HEK293T (cell line): ENCODE results near the gene PSMG2.
"Not testable (repeated sequence)": the region's sequence is repeated elsewhere in the genome, so short reads cannot be mapped to it uniquely, and the experiment has no call there.

ENCODE experiments used
- BHLHE40 ChIP-seq: fragments of 450-650 bp; IDR thresholded peaks from 2 replicates; pipeline ENCODE4 v1.6.1; 2016; ENCODE audit warnings: mild to moderate bottlenecking, moderate library complexity, borderline replicate concordance
- CTBP1 ChIP-seq: fragments of 450-650 bp; IDR thresholded peaks from 2 replicates; pipeline ENCODE4 v1.6.1; 2016; ENCODE audit warnings: borderline replicate concordance
- ELF4 ChIP-seq: fragments of 450-650 bp; IDR thresholded peaks from 2 replicates; pipeline ENCODE4 v1.6.1; 2017; ENCODE audit warnings: antibody characterized with exemption
- FOXA1 ChIP-seq: fragments of 450-650 bp; IDR thresholded peaks from 2 replicates; pipeline ENCODE4 v1.6.1; 2016; ENCODE audit warnings: mild to moderate bottlenecking
- FOXK2 ChIP-seq: fragments of 450-650 bp; IDR thresholded peaks from 2 replicates; pipeline ENCODE4 v1.6.1; 2016; ENCODE audit warnings: mild to moderate bottlenecking
- NFRKB ChIP-seq: fragments of 450-650 bp; IDR thresholded peaks from 2 replicates; pipeline ENCODE4 v1.6.1; 2016; ENCODE audit warnings: mild to moderate bottlenecking, moderate library complexity
- SP1 ChIP-seq: fragments of 450-650 bp; IDR thresholded peaks from 2 replicates; pipeline ENCODE4 v1.6.1; 2017
- SUZ12 ChIP-seq: fragments of 450-650 bp; IDR thresholded peaks from 2 replicates; pipeline ENCODE4 v1.6.1; 2016; ENCODE audit warnings: mild to moderate bottlenecking
- TARDBP ChIP-seq: fragments of 450-650 bp; IDR thresholded peaks from 2 replicates; pipeline ENCODE4 v1.6.1; 2016

GRCh38 chr18:12755606-12756005 is 52.8 kb downstream of the PSMG2 start:
- not testable (repeated sequence) for TF ChIP-seq SP1, NFRKB, FOXK2, BHLHE40, ELF4, FOXA1, SUZ12, TARDBP, CTBP1
